HCT116 (cell line): ENCODE measurements around the gene FGF14. TPM values are rescaled to one million over a fixed set of nuclear protein-coding genes. Genes with fewer than 3 reads are reported as not detected.

Experiments
- ATAC-seq: fragments of 200-7000 bp; cut with Tn5 transposase; 2 replicates; pipeline ENCODE4 v1.9.1; 2020; ENCODE audit warnings: mild to moderate bottlenecking, moderate library complexity
- BruUV-seq: library from RNA; stranded (reverse); fragments of 400-500 nt; replicated peaks from 2 replicates; lab custom pipeline; 2021; lab: Mats Ljungman, UMichigan
- CTCF ChIA-PET: fragments of 300-600 bp; sonication (Branson Sonifier 250); formaldehyde crosslinking; loops from one replicate; lab custom pipeline; 2021; ENCODE audit warnings: antibody characterized with exemption; lab: Charles Lee
- POLR2A ChIA-PET: fragments of 300-600, 350-600 bp; sonication (Branson Sonifier 250); formaldehyde crosslinking; loops from one replicate; lab custom pipeline; 2021; ENCODE audit warnings: antibody characterized with exemption; lab: Charles Lee
- RAD21 ChIA-PET, 2 experiments: fragments of 300-600 bp; sonication (Branson Sonifier 250); formaldehyde crosslinking; loops; one replicate each; lab custom pipeline; 2023; ENCODE audit warnings: low total read pairs in 2 of 2; ENCODE audit not compliant: uncharacterized antibody in 2 of 2, unreplicated experiment in 2 of 2, low non-redundant PET in 1 of 2; lab: Charles Lee
- DNase-seq: peaks from one replicate; pipeline ENCODE4 v3.0.0-alpha.2; 2010; ENCODE audit warnings: low read depth, low spot score
- H2AFZ ChIP-seq: fragments of 200-600 bp; shearing (Covaris generic), sonication (generic); 2 replicates; pipeline ENCODE4 v1.6.1; 2017; ENCODE audit warnings: low read depth, mixed run types, mixed read lengths, antibody characterized with exemption, low read length; ENCODE audit not compliant: poor library complexity, severe bottlenecking
- H3K27ac ChIP-seq: 2 replicates; pipeline ENCODE4 v1.5.1; 2012; ENCODE audit warnings: low read depth, low read length
- H3K27me3 ChIP-seq: fragments of 200-600 bp; sonication (generic); 2 replicates; pipeline ENCODE4 v1.6.1; 2016; ENCODE audit warnings: mixed run types, low read length, mixed read lengths; ENCODE audit not compliant: insufficient read depth
- H3K36me3 ChIP-seq, 2 experiments: fragments of 200-500 bp in 1 of 2; fragments of 200-600 bp in 1 of 2; sonication (Bioruptor generic) in 1 of 2; sonication (generic) in 1 of 2; 2 replicates each; pipeline versions ENCODE4 v1.5.1 to v1.6.1; 2014 to 2016; ENCODE audit warnings: low read length in 2 of 2, inconsistent platforms in 1 of 2, mixed read lengths in 1 of 2, mixed run types in 1 of 2; ENCODE audit not compliant: insufficient read depth in 2 of 2, control insufficient read depth in 1 of 2
- H3K4me1 ChIP-seq, 2 experiments: fragments of 200-600 bp in 1 of 2; sonication (generic) in 1 of 2; 2 replicates each; pipeline versions ENCODE4 v1.5.1 to v1.6.1; 2012 to 2017; ENCODE audit warnings: low read length in 2 of 2, inconsistent platforms in 1 of 2, mild to moderate bottlenecking in 1 of 2, mixed read lengths in 1 of 2, mixed run types in 1 of 2, moderate library complexity in 1 of 2; ENCODE audit not compliant: insufficient read depth in 2 of 2, control insufficient read depth in 1 of 2
- H3K4me2 ChIP-seq: fragments of 200-600 bp; sonication (generic); 2 replicates; pipeline ENCODE4 v1.6.1; 2017; ENCODE audit warnings: mixed run types, low read length, mixed read lengths
- H3K4me3 ChIP-seq, 2 experiments: fragments of 200-600 bp in 1 of 2; sonication (generic) in 1 of 2; replicated peaks in 1 of 2; 2 replicates each; pipeline ENCODE4 v1.5.1; 2011 to 2016; ENCODE audit warnings: low read length in 2 of 2, control low read depth in 1 of 2, low read depth in 1 of 2, mild to moderate bottlenecking in 1 of 2, mixed read lengths in 1 of 2, mixed run types in 1 of 2
- H3K79me2 ChIP-seq: fragments of 200-600 bp; sonication (generic); 2 replicates; pipeline ENCODE4 v1.6.1; 2017; ENCODE audit warnings: mild to moderate bottlenecking, mixed run types, low read length, moderate library complexity, mixed read lengths; ENCODE audit not compliant: insufficient read depth
- H3K9ac ChIP-seq: fragments of 200-600 bp; sonication (generic); 2 replicates; pipeline ENCODE4 v1.6.1; 2016; ENCODE audit warnings: low read length, mixed read lengths
- H3K9me2 ChIP-seq: fragments of 200-600 bp; sonication (generic), shearing (Covaris generic); 2 replicates; pipeline ENCODE4 v1.6.1; 2017; ENCODE audit warnings: mixed run types, mild to moderate bottlenecking, moderate library complexity; ENCODE audit not compliant: insufficient read depth
- H3K9me3 ChIP-seq, 2 experiments: fragments of 200-500 bp in 1 of 2; fragments of 200-600 bp in 1 of 2; sonication (Bioruptor generic) in 1 of 2; sonication (generic) in 1 of 2; 2 replicates each; pipeline ENCODE4 v1.6.1; 2014 to 2017; ENCODE audit warnings: low read length in 2 of 2, mixed read lengths in 2 of 2, inconsistent platforms in 1 of 2, low read depth in 1 of 2, mild to moderate bottlenecking in 1 of 2, mixed run types in 1 of 2, moderate library complexity in 1 of 2; ENCODE audit not compliant: control insufficient read depth in 1 of 2, insufficient read depth in 1 of 2
- H4K20me1 ChIP-seq: fragments of 200-600 bp; sonication (generic), shearing (Covaris generic); 2 replicates; pipeline ENCODE4 v1.6.1; 2017; ENCODE audit warnings: mixed run types, mild to moderate bottlenecking, moderate library complexity; ENCODE audit not compliant: insufficient read depth
- CBX3 ChIP-seq: IDR thresholded peaks from 2 replicates; pipeline ENCODE4 v1.6.1; 2012; ENCODE audit warnings: low read depth
- ELF1 ChIP-seq: IDR thresholded peaks from 2 replicates; pipeline ENCODE4 v1.6.1; 2012; ENCODE audit warnings: low read depth, borderline replicate concordance
- JUND ChIP-seq: IDR thresholded peaks from 2 replicates; pipeline ENCODE4 v1.6.1; 2012
- POLR2AphosphoS5 ChIP-seq: IDR thresholded peaks from 2 replicates; pipeline ENCODE4 v1.6.1; 2011; ENCODE audit warnings: mild to moderate bottlenecking, low read depth, low read length, moderate library complexity
- ZNF274 ChIP-seq: fragments of 200-500 bp; sonication (Bioruptor generic); IDR thresholded peaks from 2 replicates; pipeline ENCODE4 v1.6.1; 2014; ENCODE audit warnings: mild to moderate bottlenecking, low read depth, low read length, inconsistent platforms
- intact Hi-C: fragments of 100-400 bp; cut with micrococcal nuclease; formaldehyde crosslinking; loops from 2 replicates; pipeline ENCODE4 v1.10.0; 2022
- total RNA-seq: library from RNA; stranded (reverse); gene quantifications from one replicate; pipeline ENCODE4 v1.2.1, GENCODE V29; 2021; ENCODE audit not compliant: unreplicated experiment
- TF ChIP-seq, protein P1 (sequence below), 3 experiments: fragments of 200-600 bp in 1 of 3; sonication (generic) in 1 of 3; IDR thresholded peaks in 2 of 3; conservative IDR thresholded peaks in 1 of 3; 2 replicates each; pipeline ENCODE4 v1.5.1; 2012 to 2017; ENCODE audit warnings: low read depth in 2 of 3, low read length in 2 of 3, antibody characterized with exemption in 1 of 3, borderline replicate concordance in 1 of 3, control low read depth in 1 of 3, mild to moderate bottlenecking in 1 of 3, mixed read lengths in 1 of 3, mixed run types in 1 of 3, moderate library complexity in 1 of 3; ENCODE audit not compliant: insufficient read depth in 1 of 3
- TF ChIP-seq, protein P2 (sequence below): IDR thresholded peaks from 2 replicates; pipeline ENCODE4 v1.6.1; 2012
- TF ChIP-seq, protein P3 (sequence below): IDR thresholded peaks from 2 replicates; pipeline ENCODE4 v1.6.1; 2012

Gene FGF14
- total RNA-seq, 1 experiment from 2014 or later, result not detected

DNA sequence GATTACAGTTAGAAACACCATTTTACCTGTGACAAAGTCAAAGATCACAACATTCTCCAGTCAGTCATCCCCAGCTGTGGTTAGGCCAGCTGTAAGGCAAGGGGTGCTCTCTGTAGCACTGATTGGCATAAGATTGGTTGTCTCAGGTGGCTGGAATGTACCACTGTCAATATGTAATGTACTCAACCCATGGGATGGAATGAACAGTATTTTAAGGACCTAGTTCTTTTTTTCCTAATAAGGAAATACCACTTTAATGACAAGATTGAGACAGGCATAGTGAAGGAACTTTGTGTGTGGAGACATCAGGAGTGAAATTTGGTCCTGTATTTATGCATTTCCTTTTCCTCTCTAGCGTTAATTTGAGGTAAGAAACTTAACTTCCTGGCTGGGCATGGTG, 638.7 kb downstream of the FGF14 start:
- intact Hi-C loops, result no loop called here
- H4K20me1 ChIP-seq, result no peaks in the 10 kb centered on the region
- no peaks in the 10 kb centered on the region for H3K4me1 ChIP-seq
- no peaks in the 10 kb centered on the region for H3K36me3 ChIP-seq
- H3K9me3 ChIP-seq, result peaks cover 0 to 8% of the 10 kb centered on the region in 2 experiments; a peak in 2 of 4 replicates
- TF ChIP-seq, protein P1, sequence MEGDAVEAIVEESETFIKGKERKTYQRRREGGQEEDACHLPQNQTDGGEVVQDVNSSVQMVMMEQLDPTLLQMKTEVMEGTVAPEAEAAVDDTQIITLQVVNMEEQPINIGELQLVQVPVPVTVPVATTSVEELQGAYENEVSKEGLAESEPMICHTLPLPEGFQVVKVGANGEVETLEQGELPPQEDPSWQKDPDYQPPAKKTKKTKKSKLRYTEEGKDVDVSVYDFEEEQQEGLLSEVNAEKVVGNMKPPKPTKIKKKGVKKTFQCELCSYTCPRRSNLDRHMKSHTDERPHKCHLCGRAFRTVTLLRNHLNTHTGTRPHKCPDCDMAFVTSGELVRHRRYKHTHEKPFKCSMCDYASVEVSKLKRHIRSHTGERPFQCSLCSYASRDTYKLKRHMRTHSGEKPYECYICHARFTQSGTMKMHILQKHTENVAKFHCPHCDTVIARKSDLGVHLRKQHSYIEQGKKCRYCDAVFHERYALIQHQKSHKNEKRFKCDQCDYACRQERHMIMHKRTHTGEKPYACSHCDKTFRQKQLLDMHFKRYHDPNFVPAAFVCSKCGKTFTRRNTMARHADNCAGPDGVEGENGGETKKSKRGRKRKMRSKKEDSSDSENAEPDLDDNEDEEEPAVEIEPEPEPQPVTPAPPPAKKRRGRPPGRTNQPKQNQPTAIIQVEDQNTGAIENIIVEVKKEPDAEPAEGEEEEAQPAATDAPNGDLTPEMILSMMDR (IDR thresholded peaks at IDR 0.05 in 2 of 3, conservative IDR thresholded peaks at IDR 0.05 in 1 of 3; ENCODE audit: borderline replicate concordance in 1 of 3, insufficient read depth in 1 of 3, low read depth in 2 of 3, low read length in 2 of 3), result no peak
- TF ChIP-seq ZNF274 (no peak), JUND (no peak), ELF1 (no peak), CBX3 (no peak), POLR2AphosphoS5 (no peak)
- TF ChIP-seq, protein P2, sequence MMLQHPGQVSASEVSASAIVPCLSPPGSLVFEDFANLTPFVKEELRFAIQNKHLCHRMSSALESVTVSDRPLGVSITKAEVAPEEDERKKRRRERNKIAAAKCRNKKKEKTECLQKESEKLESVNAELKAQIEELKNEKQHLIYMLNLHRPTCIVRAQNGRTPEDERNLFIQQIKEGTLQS, result no peak
- TF ChIP-seq, protein P3, sequence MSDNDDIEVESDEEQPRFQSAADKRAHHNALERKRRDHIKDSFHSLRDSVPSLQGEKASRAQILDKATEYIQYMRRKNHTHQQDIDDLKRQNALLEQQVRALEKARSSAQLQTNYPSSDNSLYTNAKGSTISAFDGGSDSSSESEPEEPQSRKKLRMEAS, result no peak
- H2AFZ ChIP-seq, result no peak overlapping the region
- H3K27me3 ChIP-seq, result no peaks in the 10 kb centered on the region
- H3K27ac ChIP-seq, result no peak overlapping the region
- no TSS peak for BruUV-seq
- ATAC-seq (no peak), DNase-seq (no peak)
- no peak overlapping the region for H3K9ac ChIP-seq
- RAD21 ChIA-PET, result no interaction called here
- CTCF ChIA-PET, result no interaction called here
- no peak overlapping the region for H3K4me3 ChIP-seq
- no peak overlapping the region for H3K4me2 ChIP-seq
- POLR2A ChIA-PET, result no interaction called here
- no peaks in the 10 kb centered on the region for H3K9me2 ChIP-seq
- H3K79me2 ChIP-seq, result no peaks in the 10 kb centered on the region
